SU-DHL-6 (cell line): ENCODE results near the gene ABCC8.

Experiments used
- CTCF ChIP-seq: fragments of 200-600 bp; sonication (generic); IDR thresholded peaks from one replicate; pipeline ENCODE4 v1.5.1; 2017; ENCODE audit warnings: antibody characterized with exemption, mild to moderate bottlenecking, low read length, moderate library complexity; ENCODE audit not compliant: insufficient read depth, poor library complexity, severe bottlenecking
- EZH2phosphoT487 ChIP-seq: fragments of 200-600 bp; sonication (generic), shearing (Covaris generic); conservative IDR thresholded peaks from 2 replicates; pipeline ENCODE4 v1.6.1; 2018; ENCODE audit warnings: mild to moderate bottlenecking, antibody characterized with exemption, low read length, moderate library complexity, mixed read lengths

GRCh38 chr11:17430616-17431015 is 46.0 kb downstream of the ABCC8 start:
- TF ChIP-seq EZH2phosphoT487: no peak
- TF ChIP-seq CTCF: no peak
